Caco-2 (cell line): ENCODE measurements around the gene APIP. TPM values are rescaled to one million over a fixed set of nuclear protein-coding genes. Genes with fewer than 3 reads are reported as not detected.

ENCODE experiments used
- BruUV-seq: library from RNA; stranded (reverse); fragments of 400-500 nt; replicated peaks from 2 replicates; lab custom pipeline; 2021; lab: Mats Ljungman, UMichigan
- CTCF ChIA-PET: fragments of 300-600 bp; sonication (Branson Sonifier 250); formaldehyde crosslinking; loops from one replicate; lab custom pipeline; 2022; ENCODE audit warnings: antibody characterized with exemption; lab: Charles Lee
- POLR2A ChIA-PET: fragments of 300-600 bp; sonication (Branson Sonifier 250); formaldehyde crosslinking; loops from one replicate; lab custom pipeline; 2022; ENCODE audit warnings: antibody characterized with exemption; lab: Charles Lee
- DNase-seq, 2 experiments: peaks; one replicate each; pipeline versions ENCODE4 v3.0.0 to v3.0.0-alpha.2; 2020 to 2022
- H3K27me3 ChIP-seq: replicated peaks from 2 replicates; pipeline ENCODE4 v1.6.0; 2011; ENCODE audit warnings: low read length; ENCODE audit not compliant: control insufficient read depth, insufficient read depth
- H3K36me3 ChIP-seq: 2 replicates; pipeline ENCODE4 v1.5.1; 2011; ENCODE audit warnings: low read length; ENCODE audit not compliant: control insufficient read depth, insufficient read depth
- H3K4me1 ChIP-seq: fragments of 250-450 bp; sonication (Bioruptor Pico); 2 replicates; pipeline ENCODE4 v1.5.1; 2020; ENCODE audit warnings: mild to moderate bottlenecking
- H3K4me3 ChIP-seq: 2 replicates; pipeline ENCODE4 v1.5.1; 2011; ENCODE audit warnings: low read depth, mild to moderate bottlenecking, control low read depth, low read length
- H3K9me3 ChIP-seq: fragments of 250-450 bp; sonication (Bioruptor Pico); 2 replicates; pipeline ENCODE4 v1.5.1; 2020; ENCODE audit warnings: mild to moderate bottlenecking, moderate library complexity
- H3K27ac Mint-ChIP-seq: one replicate; pipeline ENCODE4 v1.8.0; 2022; ENCODE audit warnings: mixed read lengths; ENCODE audit not compliant: unreplicated experiment
- H3K27me3 Mint-ChIP-seq: one replicate; pipeline ENCODE4 v1.8.0; 2022; ENCODE audit warnings: mixed read lengths; ENCODE audit not compliant: insufficient read depth, unreplicated experiment
- H3K36me3 Mint-ChIP-seq: one replicate; pipeline ENCODE4 v1.8.0; 2022; ENCODE audit warnings: mild to moderate bottlenecking, mixed read lengths; ENCODE audit not compliant: insufficient read depth, unreplicated experiment
- H3K4me1 Mint-ChIP-seq: one replicate; pipeline ENCODE4 v1.8.0; 2022; ENCODE audit warnings: low read depth, mixed read lengths; ENCODE audit not compliant: unreplicated experiment
- H3K4me3 Mint-ChIP-seq: one replicate; pipeline ENCODE4 v1.8.0; 2022; ENCODE audit warnings: mild to moderate bottlenecking, moderate library complexity, mixed read lengths; ENCODE audit not compliant: unreplicated experiment
- H3K9me3 Mint-ChIP-seq: one replicate; pipeline ENCODE4 v1.8.0; 2022; ENCODE audit warnings: mixed read lengths; ENCODE audit not compliant: unreplicated experiment
- CTCF ChIP-seq, 2 experiments: fragments of 200-600 bp in 1 of 2; IDR thresholded peaks; 1 replicate in 1 of 2; 2 replicates in 1 of 2; pipeline versions ENCODE4 v1.5.1 to v1.8.0; 2011 to 2022; ENCODE audit warnings: antibody characterized with exemption in 1 of 2, control low read depth in 1 of 2, inconsistent platforms in 1 of 2, low read depth in 1 of 2, low read length in 1 of 2, mild to moderate bottlenecking in 1 of 2, moderate library complexity in 1 of 2; ENCODE audit not compliant: insufficient read depth in 1 of 2, severe bottlenecking in 1 of 2, unreplicated experiment in 1 of 2
- intact Hi-C: fragments of 100-400 bp; cut with micrococcal nuclease; formaldehyde crosslinking; loops from one replicate; pipeline ENCODE4 v1.10.0; 2022; ENCODE audit not compliant: unreplicated experiment
- total RNA-seq: library from RNA; stranded (reverse); gene quantifications from 2 replicates; pipeline ENCODE4 v1.2.3, GENCODE V29; 2022

The APIP gene
- total RNA-seq, 1 experiment from 2014 or later, result 19.8 TPM

GRCh38 chr11:34963351-34963750, 47.2 kb upstream of the APIP start:
- TF ChIP-seq CTCF (IDR thresholded peaks at IDR 0.05; ENCODE audit: insufficient read depth in 1 of 2, low read depth in 1 of 2, low read length in 1 of 2, severe bottlenecking in 1 of 2, unreplicated experiment in 1 of 2), result no peak
- no peaks in the 10 kb centered on the region for H3K9me3 ChIP-seq
- no peak for DNase-seq
- Mint-ChIP-seq H3K36me3 (peaks cover 19% of the 10 kb centered on the region), H3K9me3 (no peaks in the 10 kb centered on the region), H3K4me3 (no peak overlapping the region), H3K4me1 (no peaks in the 10 kb centered on the region), H3K27me3 (no peaks in the 10 kb centered on the region), H3K27ac (no peak overlapping the region)
- ChIA-PET POLR2A (no interaction called here), CTCF (interaction anchor here (0.7 kb wide), 1 partner anchor 368 kb away, joined by 3 read pairs; no protein-coding TSS in a partner anchor)
- H3K4me3 ChIP-seq, result no peak overlapping the region
- H3K4me1 ChIP-seq, result no peaks in the 10 kb centered on the region
- intact Hi-C loops, result no loop called here
- H3K36me3 ChIP-seq, result no peaks in the 10 kb centered on the region; the same call in 1 of the 2 replicates
- no TSS peak for BruUV-seq
- H3K27me3 ChIP-seq, result no peaks in the 10 kb centered on the region

- ChIA-PET CTCF (no interaction called here), POLR2A (no interaction called here)
- BruUV-seq, result no TSS peak
- no peaks in the 10 kb centered on the region; the same call in 1 of the 2 replicates for H3K36me3 ChIP-seq
- H3K9me3 ChIP-seq, result no peaks in the 10 kb centered on the region
- no peaks in the 10 kb centered on the region for H3K4me1 ChIP-seq
- H3K27ac Mint-ChIP-seq, result no peak overlapping the region
- no peak overlapping the region for H3K4me3 Mint-ChIP-seq
- no peaks in the 10 kb centered on the region for H3K27me3 Mint-ChIP-seq
- H3K4me1 Mint-ChIP-seq, result no peaks in the 10 kb centered on the region
- DNase-seq, result no peak
- H3K27me3 ChIP-seq, result no peaks in the 10 kb centered on the region
- TF ChIP-seq CTCF (IDR thresholded peaks at IDR 0.05; ENCODE audit: insufficient read depth in 1 of 2, low read depth in 1 of 2, low read length in 1 of 2, severe bottlenecking in 1 of 2, unreplicated experiment in 1 of 2), result no peak
- H3K36me3 Mint-ChIP-seq, result peaks cover 18% of the 10 kb centered on the region
- no peak overlapping the region for H3K4me3 ChIP-seq
- H3K9me3 Mint-ChIP-seq, result no peaks in the 10 kb centered on the region
- intact Hi-C loops, result no loop called here
These were observed 45.9 kb upstream of the APIP start for GRCh38 chr11:34962034-34962433.

- intact Hi-C loops, result no loop called here
- ChIA-PET POLR2A (no interaction called here), CTCF (no interaction called here)
- Mint-ChIP-seq H3K9me3 (no peaks in the 10 kb centered on the region), H3K27me3 (no peaks in the 10 kb centered on the region), H3K4me1 (no peaks in the 10 kb centered on the region), H3K36me3 (peaks cover 9% of the 10 kb centered on the region), H3K4me3 (no peak overlapping the region), H3K27ac (no peak overlapping the region)
- no peak for DNase-seq
- Histone ChIP-seq H3K4me1 (no peaks in the 10 kb centered on the region), H3K27me3 (no peaks in the 10 kb centered on the region), H3K4me3 (no peak overlapping the region), H3K36me3 (no peaks in the 10 kb centered on the region), H3K9me3 (no peaks in the 10 kb centered on the region)
- TF ChIP-seq CTCF (IDR thresholded peaks at IDR 0.05; ENCODE audit: insufficient read depth in 1 of 2, low read depth in 1 of 2, low read length in 1 of 2, severe bottlenecking in 1 of 2, unreplicated experiment in 1 of 2), result no peak
- BruUV-seq, result no TSS peak
These were observed 44.1 kb upstream of the APIP start for GRCh38 chr11:34960277-34960676.
